Keratinocyte (primary cell): ENCODE results near the gene GRM2. TPM values are rescaled to one million over a fixed set of nuclear protein-coding genes. Genes with fewer than 3 reads are reported as not detected.

Source experiments
- DNase-seq: peaks from one replicate; pipeline ENCODE4 v3.0.0-alpha.2; 2011; ENCODE audit warnings: low read depth, missing footprints, low spot score
- FAIRE-seq: peaks from 2 replicates; lab custom pipeline; 2011; peaks lifted over from hg19 to GRCh38; lab: Jason Lieb, UNC
- H2AFZ ChIP-seq: 2 replicates; pipeline ENCODE4 v1.6.0; 2012; ENCODE audit warnings: low read length, control low read depth, inconsistent platforms; ENCODE audit not compliant: control insufficient read depth
- H3K27ac ChIP-seq: 2 replicates; pipeline ENCODE4 v1.5.1; 2011; ENCODE audit warnings: low read length; ENCODE audit not compliant: control insufficient read depth, insufficient read depth
- H3K27me3 ChIP-seq: 3 replicates; pipeline ENCODE4 v1.6.0; 2011; ENCODE audit warnings: low read length; ENCODE audit not compliant: control insufficient read depth, insufficient read depth; ENCODE audit errors: extremely low read depth
- H3K36me3 ChIP-seq, 2 experiments: 2 replicates in 1 of 2; 3 replicates in 1 of 2; pipeline ENCODE4 v1.5.1; 2011; ENCODE audit warnings: low read length in 2 of 2, mild to moderate bottlenecking in 1 of 2; ENCODE audit not compliant: control insufficient read depth in 2 of 2, insufficient read depth in 2 of 2; ENCODE audit errors: extremely low read depth in 1 of 2
- H3K4me1 ChIP-seq: 3 replicates; pipeline ENCODE4 v1.5.1; 2011; ENCODE audit warnings: low read length; ENCODE audit not compliant: control insufficient read depth, insufficient read depth; ENCODE audit errors: extremely low read depth
- H3K4me2 ChIP-seq: 3 replicates; pipeline ENCODE4 v1.6.0; 2011; ENCODE audit warnings: low read depth, low read length; ENCODE audit not compliant: control insufficient read depth, insufficient read depth; ENCODE audit errors: extremely low read depth
- H3K4me3 ChIP-seq, 3 experiments: fragments of 200-600 bp in 1 of 3; sonication (generic) in 1 of 3; 2 replicates in 2 of 3; 3 replicates in 1 of 3; pipeline ENCODE4 v1.5.1; 2011 to 2016; ENCODE audit warnings: low read length in 3 of 3, mild to moderate bottlenecking in 3 of 3, control low read depth in 2 of 3, inconsistent platforms in 1 of 3, low read depth in 1 of 3, mixed read lengths in 1 of 3, mixed run types in 1 of 3, moderate library complexity in 1 of 3; ENCODE audit not compliant: control insufficient read depth in 2 of 3, insufficient read depth in 2 of 3; ENCODE audit errors: extremely low read depth in 1 of 3
- H3K79me2 ChIP-seq: 2 replicates; pipeline ENCODE4 v1.6.0; 2012; ENCODE audit warnings: low read length; ENCODE audit not compliant: control insufficient read depth, insufficient read depth
- H3K9ac ChIP-seq: 3 replicates; pipeline ENCODE4 v1.6.0; 2011; ENCODE audit warnings: low read length; ENCODE audit not compliant: control insufficient read depth, insufficient read depth; ENCODE audit errors: extremely low read depth
- H3K9me1 ChIP-seq: 3 replicates; pipeline ENCODE4 v1.6.0; 2011; ENCODE audit warnings: low read length; ENCODE audit not compliant: control insufficient read depth, insufficient read depth; ENCODE audit errors: extremely low read depth
- H3K9me3 ChIP-seq: 2 replicates; pipeline ENCODE4 v1.5.1; 2012; ENCODE audit warnings: low read depth, low read length; ENCODE audit not compliant: control insufficient read depth
- H4K20me1 ChIP-seq: 3 replicates; pipeline ENCODE4 v1.6.0; 2011; ENCODE audit warnings: low read length; ENCODE audit not compliant: control insufficient read depth, insufficient read depth; ENCODE audit errors: extremely low read depth
- CTCF ChIP-seq, 3 experiments: IDR thresholded peaks in 1 of 3; conservative IDR thresholded peaks in 1 of 3; optimal IDR thresholded peaks in 1 of 3; 2 replicates in 2 of 3; 3 replicates in 1 of 3; pipeline versions ENCODE3 to v1.5.1; 2011; ENCODE audit warnings: low read length in 3 of 3, mild to moderate bottlenecking in 3 of 3, moderate library complexity in 2 of 3, control low read depth in 1 of 3, inconsistent platforms in 1 of 3; ENCODE audit not compliant: insufficient read depth in 2 of 3; ENCODE audit errors: extremely low read depth in 1 of 3
- EZH2 ChIP-seq: IDR thresholded peaks from one replicate; pipeline ENCODE4 v1.6.1; 2012; ENCODE audit warnings: inconsistent platforms, mild to moderate bottlenecking, low read length, moderate library complexity
- dilution Hi-C: fragments of 300-500 bp; cut with MboI; formaldehyde crosslinking; loops from one replicate; pipeline ENCODE4 v1.7.0; 2020; ENCODE audit warnings: low sequenced_read_pairs; ENCODE audit not compliant: extremely low pct_ligation_motif_present
- polyA plus RNA-seq, 5 experiments: library from polyadenylated mRNA; depleted of rRNA in 3 of 5; stranded (reverse) in 3 of 5; stranded (forward) in 1 of 5; unstranded in 1 of 5; fragments of >200 nt; gene quantifications; 1 replicate in 1 of 5; 2 replicates in 3 of 5; 3 replicates in 1 of 5; pipeline versions ENCODE4 v1.2.1 to v1.2.3, GENCODE V29; 2011 to 2012; ENCODE audit warnings: missing spikeins in 2 of 5, low read depth in 1 of 5, low replicate concordance in 1 of 5

Gene GRM2
- polyA plus RNA-seq, 1 donor (not counting 4 experiments of a cell fraction or from before 2014, with no cell fraction given) = 0.07 TPM

- H3K4me2 ChIP-seq = no peak overlapping the region
- H4K20me1 ChIP-seq = no peaks in the 10 kb centered on the region
- H3K9me3 ChIP-seq = no peaks in the 10 kb centered on the region
- dilution Hi-C loops = no loop called here
- TF ChIP-seq CTCF (optimal IDR thresholded peaks at IDR 0.05 in 1 of 3, IDR thresholded peaks at IDR 0.05 in 1 of 3, conservative IDR thresholded peaks at IDR 0.05 in 1 of 3; ENCODE audit: extremely low read depth in 1 of 3, insufficient read depth in 2 of 3, low read length in 3 of 3) (no peak), EZH2 (no peak)
- FAIRE-seq (no peak), DNase-seq (no peak)
- H2AFZ ChIP-seq = no peak overlapping the region
- H3K4me1 ChIP-seq = peaks cover 67% of the 10 kb centered on the region
- H3K4me3 ChIP-seq = no peak overlapping the region
- no peaks in the 10 kb centered on the region for H3K27me3 ChIP-seq
- no peak overlapping the region for H3K9ac ChIP-seq
- peaks cover 9% of the 10 kb centered on the region for H3K9me1 ChIP-seq
- H3K36me3 ChIP-seq = peaks cover 2 to 12% of the 10 kb centered on the region in 2 experiments
- H3K79me2 ChIP-seq = peaks cover 11% of the 10 kb centered on the region
- no peak overlapping the region for H3K27ac ChIP-seq
These were observed 32.8 kb upstream of the GRM2 start for GRCh38 chr3:51673802-51674654.

GRCh38 chr3:51675201-51675611 is 31.7 kb upstream of the GRM2 start:
- TF ChIP-seq EZH2 (no peak), CTCF (optimal IDR thresholded peaks at IDR 0.05 in 1 of 3, IDR thresholded peaks at IDR 0.05 in 1 of 3, conservative IDR thresholded peaks at IDR 0.05 in 1 of 3; ENCODE audit: extremely low read depth in 1 of 3, insufficient read depth in 2 of 3, low read length in 3 of 3) (no peak)
- Histone ChIP-seq H3K79me2 (peaks cover 14% of the 10 kb centered on the region), H3K4me2 (peak overlapping the region; percentile 52), H3K27me3 (no peaks in the 10 kb centered on the region), H3K9me3 (no peaks in the 10 kb centered on the region), H3K27ac (peak overlapping the region; percentile 22), H3K36me3 (peaks cover 2 to 16% of the 10 kb centered on the region in 2 experiments), H3K9me1 (peaks cover 9% of the 10 kb centered on the region), H3K4me3 (no peak overlapping the region), H3K4me1 (peaks cover 55% of the 10 kb centered on the region), H2AFZ (no peak overlapping the region), H4K20me1 (no peaks in the 10 kb centered on the region), H3K9ac (no peak overlapping the region)
- dilution Hi-C loops = no loop called here
- DNase-seq (peak; percentile 48), FAIRE-seq (peak; percentile 98)
